Mesenchymal stem cell (in vitro differentiated cells and primary cell): ENCODE results near the gene SMIM41.
A peak's percentile ranks its signal among the peaks of the same experiment; 100 is the strongest.

Source experiments
- DNase-seq: peaks from one replicate; pipeline ENCODE4 v3.0.0-alpha.2; 2013
- H2AFZ ChIP-seq: one replicate; pipeline ENCODE4 v1.6.1; 2013; ENCODE audit warnings: low read depth, mild to moderate bottlenecking, control low read depth, inconsistent platforms, low read length, moderate library complexity
- H2AK5ac ChIP-seq: 2 replicates; pipeline ENCODE4 v1.6.1; 2013; ENCODE audit warnings: low read length, moderate library complexity, mild to moderate bottlenecking, inconsistent platforms; ENCODE audit not compliant: severe bottlenecking
- H2BK120ac ChIP-seq: one replicate; pipeline ENCODE4 v1.6.1; 2013; ENCODE audit warnings: low read depth, mild to moderate bottlenecking, inconsistent platforms, low read length, moderate library complexity
- H2BK12ac ChIP-seq, 2 experiments: one replicate each; pipeline ENCODE4 v1.6.1; 2013; ENCODE audit warnings: inconsistent platforms in 2 of 2, low read length in 2 of 2, mild to moderate bottlenecking in 2 of 2, moderate library complexity in 2 of 2, control low read depth in 1 of 2
- H2BK15ac ChIP-seq: one replicate; pipeline ENCODE4 v1.6.1; 2013; ENCODE audit warnings: mild to moderate bottlenecking, low read depth, inconsistent platforms; ENCODE audit not compliant: poor library complexity, severe bottlenecking
- H2BK5ac ChIP-seq: 2 replicates; pipeline ENCODE4 v1.6.1; 2013; ENCODE audit warnings: low read depth, mild to moderate bottlenecking, low read length, control low read depth, inconsistent platforms; ENCODE audit not compliant: poor library complexity, severe bottlenecking
- H3K14ac ChIP-seq, 2 experiments: one replicate each; pipeline ENCODE4 v1.6.1; 2013; ENCODE audit warnings: inconsistent platforms in 2 of 2, low read length in 2 of 2, control low read depth in 1 of 2, mild to moderate bottlenecking in 1 of 2, moderate library complexity in 1 of 2
- H3K18ac ChIP-seq, 2 experiments: one replicate each; pipeline ENCODE4 v1.6.1; 2013; ENCODE audit warnings: inconsistent platforms in 2 of 2, low read length in 2 of 2, control low read depth in 1 of 2, low read depth in 1 of 2, mild to moderate bottlenecking in 1 of 2
- H3K23ac ChIP-seq, 2 experiments: one replicate each; pipeline ENCODE4 v1.6.1; 2013; ENCODE audit warnings: inconsistent platforms in 2 of 2, low read length in 2 of 2, mild to moderate bottlenecking in 2 of 2, moderate library complexity in 2 of 2, control low read depth in 1 of 2
- H3K27ac ChIP-seq: 2 replicates; pipeline ENCODE4 v1.5.1; 2013; ENCODE audit warnings: mild to moderate bottlenecking, moderate library complexity, low read length, control low read depth, inconsistent platforms; ENCODE audit not compliant: poor library complexity, severe bottlenecking
- H3K27me3 ChIP-seq, 2 experiments: 2 replicates each; pipeline versions ENCODE4 v1.6.1 to v1.7.0; 2013; ENCODE audit warnings: low read length in 2 of 2, mild to moderate bottlenecking in 2 of 2, moderate library complexity in 2 of 2, control low read depth in 1 of 2, inconsistent platforms in 1 of 2; ENCODE audit not compliant: control insufficient read depth in 1 of 2, insufficient read depth in 1 of 2
- H3K36me3 ChIP-seq, 2 experiments: 2 replicates each; pipeline versions ENCODE4 v1.6.1 to v1.7.0; 2013; ENCODE audit warnings: low read length in 2 of 2, control low read depth in 1 of 2, inconsistent platforms in 1 of 2, low read depth in 1 of 2, mild to moderate bottlenecking in 1 of 2; ENCODE audit not compliant: insufficient read depth in 2 of 2, control insufficient read depth in 1 of 2
- H3K4ac ChIP-seq, 2 experiments: one replicate each; pipeline ENCODE4 v1.6.1; 2013; ENCODE audit warnings: inconsistent platforms in 2 of 2, low read length in 2 of 2, mild to moderate bottlenecking in 2 of 2, moderate library complexity in 2 of 2, control low read depth in 1 of 2, low read depth in 1 of 2
- H3K4me1 ChIP-seq: 2 replicates; pipeline ENCODE4 v1.6.1; 2013; ENCODE audit warnings: low read depth, low read length, control low read depth; ENCODE audit not compliant: control insufficient read depth, insufficient read depth
- H3K4me2 ChIP-seq: 2 replicates; pipeline ENCODE4 v1.6.1; 2013; ENCODE audit warnings: low read length, mild to moderate bottlenecking, inconsistent platforms; ENCODE audit not compliant: poor library complexity, severe bottlenecking
- H3K4me3 ChIP-seq, 2 experiments: 2 replicates each; pipeline versions ENCODE4 v1.5.1 to v1.7.0; 2013; ENCODE audit warnings: low read length in 2 of 2, mild to moderate bottlenecking in 2 of 2, control low read depth in 1 of 2, low read depth in 1 of 2; ENCODE audit not compliant: insufficient read depth in 1 of 2
- H3K79me1 ChIP-seq: replicated peaks from 2 replicates; pipeline ENCODE4 v1.6.1; 2013; ENCODE audit warnings: mild to moderate bottlenecking, control low read depth, low read length, inconsistent platforms; ENCODE audit not compliant: poor library complexity, severe bottlenecking
- H3K9ac ChIP-seq: 2 replicates; pipeline ENCODE4 v1.7.0; 2013; ENCODE audit warnings: mild to moderate bottlenecking, low read length, moderate library complexity
- H3K9me3 ChIP-seq: 2 replicates; pipeline ENCODE4 v1.7.0; 2013; ENCODE audit warnings: mild to moderate bottlenecking, low read length; ENCODE audit not compliant: control insufficient read depth
- H4K8ac ChIP-seq: one replicate; pipeline ENCODE4 v1.6.1; 2013; ENCODE audit warnings: inconsistent platforms, mild to moderate bottlenecking, low read length, moderate library complexity
- H4K91ac ChIP-seq: one replicate; pipeline ENCODE4 v1.6.1; 2013; ENCODE audit warnings: mild to moderate bottlenecking, low read length, inconsistent platforms
- WGBS: methylation state at CpG from one replicate; pipeline ENCODE4 v1.1.7; 2013; ENCODE audit warnings: mixed read lengths; 5-methylcytosine and 5-hydroxymethylcytosine counted together

The SMIM41 gene

DNA sequence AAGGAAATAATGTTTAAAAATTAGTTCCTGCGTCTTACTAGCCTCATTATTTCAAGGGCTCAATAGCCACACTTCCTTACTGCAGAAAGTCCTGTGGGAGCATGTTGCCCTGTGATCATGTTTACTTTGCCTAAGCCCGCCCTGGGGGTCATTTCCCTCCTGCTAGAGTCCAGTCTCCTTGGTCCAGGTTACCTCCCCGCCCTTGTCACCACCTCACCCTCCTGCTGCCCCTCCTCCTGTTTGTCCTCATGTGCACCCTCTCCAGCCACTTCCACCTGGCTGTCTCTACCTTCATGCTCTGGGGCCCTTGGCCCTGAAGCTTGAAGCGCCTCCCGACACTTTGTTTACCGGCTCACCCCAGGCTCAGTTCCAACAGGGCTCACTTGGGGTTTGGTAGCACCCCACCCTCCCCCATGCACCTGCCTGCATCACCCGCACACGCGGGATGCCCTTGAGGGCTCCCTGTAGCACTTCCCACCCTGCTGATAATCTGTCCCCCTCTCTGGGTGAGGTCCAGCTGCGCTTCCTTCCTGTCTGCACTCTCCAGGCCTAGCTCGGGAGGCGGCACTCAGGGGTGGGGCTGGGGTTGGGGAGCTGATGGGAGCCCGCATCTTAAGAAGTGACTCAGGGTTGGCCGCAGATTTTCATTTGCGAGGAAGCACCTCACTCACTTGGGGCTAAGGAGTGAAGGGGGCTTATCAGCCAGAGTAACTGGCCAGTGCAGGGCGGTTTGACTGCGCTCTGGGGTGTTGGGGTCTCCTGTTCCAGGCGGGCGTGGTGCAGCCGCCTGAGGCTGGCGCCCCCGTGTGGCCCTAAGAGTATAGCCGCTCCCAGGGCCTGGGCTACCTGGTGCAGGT, 40.1 kb downstream of the SMIM41 start:
- no peak overlapping the region for H3K4me3 ChIP-seq
- 35% methylated on average over 18 of the region's 23 CpGs for WGBS

DNA sequence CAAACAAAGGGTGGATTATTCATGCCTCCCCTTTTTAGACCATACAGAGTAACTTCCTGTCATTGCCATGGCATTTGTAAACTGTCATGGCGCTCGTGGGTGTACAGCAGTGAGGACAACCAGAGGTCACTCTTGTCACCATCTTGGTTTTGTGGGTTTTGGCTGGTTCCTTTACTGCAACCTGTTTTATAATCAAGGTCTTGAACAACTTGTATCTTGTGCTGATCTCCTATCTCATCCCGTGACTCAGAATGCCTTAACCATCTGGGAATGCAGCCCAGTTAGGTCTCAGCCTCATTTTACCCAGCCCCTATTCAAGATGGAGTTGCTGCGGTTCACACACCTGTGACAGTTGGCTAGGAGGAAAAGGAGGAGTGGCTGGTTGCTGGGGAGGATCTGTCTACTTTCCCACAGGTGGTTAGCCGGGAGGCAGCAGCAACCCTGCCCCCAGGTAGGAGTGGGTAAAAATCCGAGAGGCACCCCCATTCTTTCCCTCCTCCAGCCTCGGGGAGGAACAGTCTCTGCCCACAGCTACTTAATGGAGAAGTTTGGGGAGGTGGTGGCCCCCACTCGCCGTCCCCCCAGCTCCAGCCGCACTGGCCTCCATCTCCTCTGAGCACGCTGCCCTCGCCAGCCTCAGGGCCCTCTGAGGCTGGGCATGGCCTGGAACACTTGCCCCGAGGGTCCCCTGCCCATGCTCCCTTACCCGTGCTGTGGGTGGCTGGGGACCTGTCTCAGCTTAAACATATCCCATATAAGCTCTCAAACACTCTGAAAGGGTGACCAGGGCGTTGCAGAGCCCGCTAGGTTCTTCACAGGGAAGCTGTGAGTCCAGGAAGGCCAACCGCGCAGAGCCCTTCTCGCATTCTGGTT, 41.7 kb downstream of the SMIM41 start:
- no peak overlapping the region for H2BK120ac ChIP-seq
- H3K4me3 ChIP-seq = no peak overlapping the region
- no peak overlapping the region for H4K91ac ChIP-seq
- H2AK5ac ChIP-seq = no peak overlapping the region
- no peak overlapping the region for H2BK12ac ChIP-seq
- no peak overlapping the region for H3K14ac ChIP-seq
- H3K27me3 ChIP-seq = peaks cover 25 to 52% of the 10 kb centered on the region in 2 experiments
- no peak overlapping the region for H3K4me2 ChIP-seq
- no peak overlapping the region for H3K18ac ChIP-seq
- no peaks in the 10 kb centered on the region for H3K36me3 ChIP-seq
- H3K9ac ChIP-seq = no peak overlapping the region
- no peak overlapping the region for H2AFZ ChIP-seq
- DNase-seq = no peak
- no peak overlapping the region for H2BK5ac ChIP-seq
- 82% methylated on average over 18 of the region's 19 CpGs for WGBS
- peaks cover 19% of the 10 kb centered on the region for H3K4me1 ChIP-seq
- no peak overlapping the region for H4K8ac ChIP-seq
- H3K27ac ChIP-seq = no peak overlapping the region
- H3K79me1 ChIP-seq = no peaks in the 10 kb centered on the region
- no peak overlapping the region for H3K4ac ChIP-seq
- H3K9me3 ChIP-seq = no peaks in the 10 kb centered on the region
- H3K23ac ChIP-seq = no peak overlapping the region
- H2BK15ac ChIP-seq = no peak overlapping the region

More for the DNA sequence above, 40.1 kb downstream of the SMIM41 start:
- H3K4ac ChIP-seq = no peak overlapping the region
- no peak overlapping the region for H4K8ac ChIP-seq
- no peak overlapping the region for H4K91ac ChIP-seq
- no peaks in the 10 kb centered on the region for H3K9me3 ChIP-seq
- no peaks in the 10 kb centered on the region for H3K36me3 ChIP-seq
- H2BK15ac ChIP-seq = no peak overlapping the region
- peaks cover 13% of the 10 kb centered on the region for H3K4me1 ChIP-seq
- H2AFZ ChIP-seq = no peak overlapping the region
- DNase-seq = peak; percentile 31
- H3K4me2 ChIP-seq = no peak overlapping the region
- H3K14ac ChIP-seq = no peak overlapping the region
- H3K79me1 ChIP-seq = no peaks in the 10 kb centered on the region
- no peak overlapping the region for H2AK5ac ChIP-seq
- no peak overlapping the region for H2BK12ac ChIP-seq
- no peak overlapping the region for H3K18ac ChIP-seq
- peak overlapping the region in 1 of 2 experiments; percentile 70 for H3K23ac ChIP-seq
- H2BK5ac ChIP-seq = no peak overlapping the region
- no peak overlapping the region for H3K27ac ChIP-seq
- H3K9ac ChIP-seq = no peak overlapping the region
- H2BK120ac ChIP-seq = no peak overlapping the region
- H3K27me3 ChIP-seq = peaks cover 13 to 49% of the 10 kb centered on the region in 2 experiments

DNA sequence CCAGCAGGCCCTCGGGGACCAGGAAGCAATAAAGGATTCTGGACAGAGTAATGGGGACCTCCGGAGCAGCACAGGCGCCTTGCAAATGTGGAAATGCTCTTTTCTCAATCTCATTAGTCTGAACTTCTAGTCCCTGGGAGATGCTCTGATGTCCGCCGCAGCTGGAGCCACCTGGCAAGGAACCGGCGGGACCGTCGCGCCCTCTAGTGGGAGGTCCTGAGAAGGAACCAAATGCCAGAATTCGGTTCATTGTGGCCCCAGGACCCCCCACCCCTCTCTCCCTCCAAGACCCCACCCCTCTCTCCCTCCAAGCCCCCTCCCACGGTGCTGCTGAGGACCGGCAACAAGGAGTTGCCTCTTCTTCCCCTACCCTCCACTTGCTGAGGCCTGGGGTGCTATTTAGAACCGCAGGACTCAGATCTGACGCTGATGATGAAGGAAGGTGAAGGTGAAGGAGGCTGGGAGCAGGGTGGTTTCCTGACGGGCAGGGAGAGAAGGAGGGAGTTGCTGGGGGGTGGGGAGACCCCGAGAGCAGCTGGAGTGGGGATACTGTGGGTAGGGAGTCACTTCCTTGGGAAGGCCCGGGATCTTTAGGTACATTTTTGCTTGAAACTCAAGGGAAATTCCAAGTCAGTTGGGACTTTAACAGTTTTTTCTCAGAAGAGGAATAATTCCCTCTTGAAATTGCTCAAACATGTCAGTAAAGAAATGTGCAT, 42.5 kb downstream of the SMIM41 start:
- Histone ChIP-seq H3K18ac (no peak overlapping the region), H3K9me3 (no peaks in the 10 kb centered on the region), H2AK5ac (no peak overlapping the region), H3K27me3 (peaks cover 31 to 52% of the 10 kb centered on the region in 2 experiments), H2BK12ac (no peak overlapping the region), H4K91ac (no peak overlapping the region), H3K23ac (no peak overlapping the region), H3K4me2 (no peak overlapping the region), H2BK5ac (no peak overlapping the region), H3K14ac (no peak overlapping the region), H3K4ac (no peak overlapping the region), H3K4me1 (peaks cover 19% of the 10 kb centered on the region), H3K4me3 (no peak overlapping the region), H3K9ac (no peak overlapping the region), H2BK120ac (no peak overlapping the region), H3K36me3 (no peaks in the 10 kb centered on the region), H2BK15ac (no peak overlapping the region), H4K8ac (no peak overlapping the region), H3K27ac (no peak overlapping the region), H3K79me1 (no peaks in the 10 kb centered on the region), H2AFZ (no peak overlapping the region)
- peak; percentile 68 for DNase-seq
- WGBS = 15% methylated on average over 16 of the region's 18 CpGs
